Activated CD4-positive, alpha-beta T cell treated with anti-CD3 and anti-CD28 coated beads for 4 hours (primary cell): ENCODE measurements around the gene ELK3.

Experiments used
- DNase-seq, 2 donors: peaks; one replicate each; pipeline ENCODE4 v3.0.0-alpha.2; 2020

The ELK3 gene

DNA sequence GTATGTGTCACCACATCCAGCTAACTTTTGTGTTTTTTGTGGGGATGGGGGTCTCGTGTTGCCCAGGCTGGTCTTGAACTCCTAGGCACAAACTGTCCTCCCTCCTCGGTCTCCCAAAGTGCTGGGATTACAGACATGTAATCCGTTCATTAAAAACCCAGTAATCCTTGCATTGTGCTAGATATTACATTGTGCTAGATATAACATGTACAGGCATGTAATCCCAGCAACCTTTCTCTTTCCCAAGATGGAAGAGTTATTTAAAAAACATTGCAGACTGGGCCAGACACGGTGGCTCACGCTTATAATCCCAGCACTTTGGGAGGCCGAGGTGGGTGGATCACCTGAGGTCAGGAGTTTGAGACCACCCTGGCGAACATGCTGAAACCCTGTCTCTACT lies 19.7 kb downstream of the ELK3 start:
- no peak for DNase-seq

DNA sequence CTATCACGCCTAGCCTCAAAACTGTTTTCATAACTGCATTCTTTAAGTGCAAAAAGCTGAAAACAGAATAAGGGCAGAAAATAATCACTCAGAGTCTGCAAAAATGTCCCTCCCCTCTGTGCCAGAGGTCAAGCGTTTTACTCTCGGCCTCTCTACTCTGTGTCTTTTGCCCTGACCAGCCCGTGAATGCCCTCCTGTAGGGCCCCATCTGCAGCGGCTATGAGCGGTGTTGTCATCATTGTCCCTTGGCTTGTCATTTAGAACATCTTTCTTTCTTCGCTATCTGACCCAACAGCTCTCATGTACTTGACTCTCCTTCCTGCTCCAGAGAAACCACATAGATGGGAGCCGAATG lies 21.7 kb downstream of the ELK3 start:
- DNase-seq, result no peak

GRCh38 chr12:96218989-96219678 lies 25.0 kb downstream of the ELK3 start:
- no peak for DNase-seq

GRCh38 chr12:96219700-96220206 lies 25.6 kb downstream of the ELK3 start:
- DNase-seq, result no peak

GRCh38 chr12:96220902-96221301 lies 26.7 kb downstream of the ELK3 start:
- no peak for DNase-seq

DNA sequence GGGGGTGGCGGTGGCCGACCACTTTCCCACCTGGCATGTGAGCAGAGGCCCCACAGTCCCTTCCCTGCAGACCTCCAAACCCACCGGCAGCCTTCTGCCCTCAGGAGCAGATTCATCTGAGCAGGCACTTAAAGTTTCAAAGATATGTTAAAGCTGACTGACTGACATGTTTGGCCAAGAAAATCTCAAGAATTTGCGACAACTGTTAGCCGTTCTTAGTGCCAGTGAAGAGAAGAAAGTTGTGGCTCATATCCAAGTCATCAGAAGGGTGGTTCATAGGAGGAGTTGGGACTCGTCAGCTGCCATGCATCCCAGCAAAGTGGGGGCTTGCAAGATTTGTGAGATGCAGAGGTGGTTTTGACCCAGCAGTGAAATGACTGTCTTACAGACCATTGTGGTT lies 27.2 kb downstream of the ELK3 start:
- DNase-seq, result no peak

DNA sequence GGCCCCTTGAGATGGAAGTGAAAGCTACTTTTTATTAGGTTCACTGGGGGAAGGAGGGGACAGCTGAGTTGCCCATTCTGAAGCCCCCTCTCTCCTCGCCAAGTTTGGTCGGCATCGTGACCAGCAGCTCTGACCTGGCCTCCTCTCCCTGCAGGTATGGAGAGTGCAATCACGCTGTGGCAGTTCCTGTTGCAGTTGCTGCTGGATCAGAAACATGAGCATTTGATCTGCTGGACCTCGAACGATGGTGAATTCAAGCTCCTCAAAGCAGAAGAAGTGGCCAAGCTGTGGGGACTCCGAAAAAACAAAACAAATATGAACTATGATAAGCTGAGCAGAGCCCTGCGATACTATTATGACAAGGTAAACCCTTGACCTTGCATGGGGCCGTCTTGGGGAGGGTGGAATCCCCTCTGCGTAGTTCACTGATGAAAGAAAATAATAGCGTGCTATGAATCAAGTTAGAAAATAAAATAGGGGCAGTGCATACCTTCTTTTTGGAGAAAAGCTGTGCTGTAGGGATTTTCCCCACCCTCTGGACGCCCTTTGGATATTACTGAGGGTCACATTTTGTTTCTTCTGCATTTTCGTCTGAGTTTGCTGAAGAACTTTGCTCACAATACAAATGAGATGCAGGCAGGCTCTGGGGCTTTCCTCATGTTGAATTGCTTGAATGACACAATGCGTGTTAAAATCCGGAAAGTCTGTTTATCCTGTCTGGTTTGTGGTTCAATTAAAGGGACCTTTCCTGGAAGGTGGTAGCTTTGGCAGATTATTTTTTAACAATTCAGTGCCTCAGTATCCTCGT lies 29.4 kb downstream of the ELK3 start:
- DNase-seq, result no peak

DNA sequence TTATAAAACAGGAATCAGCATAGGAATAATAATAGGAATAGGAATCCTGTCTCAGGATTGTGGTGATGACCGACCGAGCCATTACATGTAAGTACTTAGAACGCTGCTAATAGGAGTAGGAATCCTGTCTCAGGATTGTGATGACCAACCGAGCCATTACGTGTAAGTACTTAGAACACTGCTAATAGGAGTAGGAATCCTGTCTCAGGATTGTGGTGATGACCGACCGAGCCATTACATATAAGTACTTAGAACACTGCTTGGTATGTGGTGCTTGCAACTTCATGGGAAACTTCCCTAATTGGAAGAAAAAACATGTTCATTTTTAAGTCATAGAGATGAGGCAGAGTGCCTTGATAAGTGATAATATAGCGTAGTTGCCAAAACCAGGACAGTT lies 30.0 kb downstream of the ELK3 start:
- no peak for DNase-seq

DNA sequence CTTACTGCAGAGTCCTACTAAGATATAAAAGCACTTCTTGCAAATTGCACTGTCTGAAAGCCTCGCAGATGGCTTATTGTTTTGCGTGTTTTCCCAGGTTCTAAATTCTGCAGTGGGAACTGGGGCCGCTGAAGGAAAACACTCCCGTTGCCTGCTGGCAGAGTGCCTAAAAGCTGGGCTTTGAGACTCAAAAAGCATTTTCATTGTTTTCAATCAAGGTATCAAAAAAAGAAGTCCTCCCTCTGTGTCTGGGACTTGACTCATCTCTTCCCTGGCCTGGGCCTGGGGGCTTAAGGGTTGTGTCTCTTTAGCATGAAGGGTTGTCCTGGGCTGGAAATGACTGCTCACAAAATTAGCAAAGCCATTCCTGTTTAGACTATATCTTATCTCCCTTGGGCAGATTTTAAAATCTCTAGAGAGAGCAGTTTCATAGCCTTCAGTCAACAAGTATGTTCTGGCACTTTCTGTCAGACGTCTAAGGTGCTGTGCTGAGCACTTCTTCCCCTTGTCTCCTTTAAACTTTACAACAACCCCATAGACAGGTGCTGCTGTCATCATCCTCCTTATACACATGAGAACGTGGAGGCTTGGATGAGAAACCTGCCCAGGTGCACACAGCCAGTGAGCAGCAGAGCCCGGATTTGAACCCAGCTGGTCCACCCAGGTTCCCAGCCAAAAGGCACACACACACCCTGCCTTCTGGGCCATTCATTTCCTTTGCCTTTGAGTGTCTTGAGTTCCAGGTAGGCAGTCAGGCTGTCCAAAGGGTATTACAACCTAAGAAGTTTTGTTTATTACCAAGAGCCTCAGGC lies 31.1 kb downstream of the ELK3 start:
- DNase-seq, result no peak

- no peak for DNase-seq
Measured at GRCh38 chr12:96225994-96226399, 31.8 kb downstream of the ELK3 start.

DNA sequence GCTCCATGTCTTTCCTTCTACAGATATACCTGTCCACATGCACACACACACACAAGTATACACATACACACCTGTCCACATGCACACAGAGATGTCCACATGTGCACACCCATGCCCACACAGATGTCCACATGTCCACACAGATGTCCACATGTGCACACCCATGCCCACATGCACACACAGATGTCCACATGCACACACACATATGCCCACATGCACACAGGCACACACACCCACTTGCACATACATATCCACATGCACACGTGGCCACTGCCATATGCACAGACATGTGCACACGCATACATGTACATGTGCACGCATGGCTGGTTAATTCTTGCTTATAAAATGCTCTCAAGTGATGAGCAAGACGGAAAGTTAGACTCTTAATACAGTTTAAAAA lies 32.2 kb downstream of the ELK3 start:
- no peak for DNase-seq

DNA sequence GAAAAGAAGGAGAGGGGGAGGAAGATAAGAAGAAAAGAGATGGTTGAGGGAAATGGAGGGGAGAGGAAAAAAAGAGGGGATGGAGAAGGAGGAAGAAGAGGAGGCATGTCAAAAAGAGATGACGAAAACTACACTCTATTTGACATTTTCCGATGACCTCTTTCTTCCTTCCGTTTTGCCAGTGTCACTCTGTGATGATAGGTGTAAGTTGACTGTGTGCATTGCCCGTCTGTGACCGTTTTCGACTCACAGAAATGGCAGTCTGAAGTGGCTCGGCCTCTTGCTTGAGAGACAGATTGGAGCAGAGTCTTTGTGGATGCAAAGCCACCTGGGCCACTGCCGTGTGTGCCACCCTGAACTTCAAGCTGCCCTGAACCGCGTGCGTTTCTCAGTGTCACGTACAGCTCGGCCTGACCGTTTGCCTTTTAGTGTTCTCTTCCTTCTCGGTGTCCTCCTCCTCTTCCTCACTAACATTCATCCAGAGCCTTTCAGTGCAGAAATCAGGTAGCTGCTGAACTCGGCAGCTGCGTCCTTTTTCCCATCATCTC lies 32.7 kb downstream of the ELK3 start:
- DNase-seq, result no peak

DNA sequence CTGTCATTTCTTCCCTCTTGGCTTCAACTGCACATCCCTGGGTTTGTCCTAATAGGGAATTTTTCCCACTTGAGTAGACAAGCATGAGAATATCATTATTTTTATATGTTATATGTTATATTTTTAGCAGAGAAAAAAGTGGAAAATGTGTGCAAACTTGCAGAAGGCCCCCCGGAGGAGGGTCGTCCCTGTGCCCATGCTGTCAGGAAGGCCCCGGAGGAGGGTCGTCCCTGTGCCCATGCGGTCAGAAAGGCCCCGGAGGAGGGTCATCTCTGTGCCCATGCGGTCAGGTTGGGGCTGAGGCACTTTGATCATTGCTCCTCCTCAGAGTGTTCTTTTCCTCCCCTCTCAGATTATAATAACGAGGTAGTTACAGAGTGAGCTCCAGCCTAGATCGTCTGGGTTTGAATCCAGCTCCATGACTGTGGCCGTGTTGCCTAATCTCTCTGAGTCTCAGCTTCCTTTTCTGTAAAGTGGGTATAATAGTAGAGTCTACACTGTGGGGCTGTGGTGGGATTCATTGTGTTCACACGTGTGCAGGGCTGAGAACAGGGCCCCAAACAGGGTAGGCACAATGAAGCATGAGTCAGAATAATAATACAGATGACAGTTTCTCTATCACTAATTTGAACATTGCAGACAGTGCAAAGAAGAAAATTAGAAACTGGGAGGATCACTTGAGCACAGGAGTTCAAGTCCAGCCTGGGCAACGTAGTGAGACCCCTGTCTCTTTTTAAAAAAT lies 33.4 kb downstream of the ELK3 start:
- DNase-seq, result no peak

DNA sequence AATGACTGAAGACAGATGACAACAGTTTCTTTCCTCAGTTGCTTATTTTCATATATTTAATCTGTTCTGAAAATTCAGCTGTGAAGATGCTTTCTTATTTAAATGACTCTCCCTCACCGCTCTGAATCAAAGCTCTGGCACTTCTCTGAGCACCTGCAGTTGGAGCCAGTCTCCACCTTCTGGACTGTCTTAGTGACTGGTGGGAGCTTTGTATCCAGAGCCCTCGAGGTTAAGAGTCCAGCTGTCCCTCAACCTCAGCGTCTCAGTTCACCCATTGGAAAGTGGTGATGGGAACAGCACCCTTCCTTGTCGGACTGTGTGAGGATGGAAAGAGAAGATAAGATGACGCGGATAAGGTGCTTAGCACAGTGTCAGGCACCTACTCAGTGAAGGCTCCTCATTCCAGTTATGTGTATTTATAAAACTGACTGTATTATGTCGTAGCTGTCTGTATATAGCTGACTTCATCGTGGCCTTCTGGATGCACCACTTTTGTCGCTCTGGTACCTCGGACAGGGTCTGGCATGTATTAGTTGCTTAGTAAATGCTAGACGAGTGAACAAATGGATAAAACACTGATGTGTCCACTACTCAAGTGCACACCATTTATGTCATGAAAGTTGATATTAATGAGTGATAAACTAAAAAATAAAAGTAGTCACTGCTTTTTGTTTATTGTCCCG lies 34.5 kb downstream of the ELK3 start:
- no peak for DNase-seq

GRCh38 chr12:96230646-96231045 lies 36.5 kb downstream of the ELK3 start:
- DNase-seq, result no peak

DNA sequence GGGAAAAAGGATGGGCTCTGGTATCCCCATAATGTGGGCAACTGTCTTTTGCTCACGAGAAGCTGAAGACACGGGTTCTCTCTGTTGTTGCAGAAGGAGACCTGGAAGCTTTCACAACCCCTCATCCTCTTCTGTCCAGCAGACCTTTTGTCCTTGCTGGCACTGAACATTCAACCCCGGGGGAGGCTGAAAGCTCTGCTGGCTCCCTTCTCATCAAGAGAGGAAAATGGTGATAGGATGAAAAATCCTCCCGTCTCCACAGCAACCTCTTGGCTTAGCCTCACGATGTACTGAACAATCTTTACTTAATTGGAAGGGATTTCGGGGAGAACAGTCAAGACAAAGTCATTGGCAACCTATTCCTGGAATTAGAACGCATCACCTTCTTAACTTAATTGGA lies 39.0 kb downstream of the ELK3 start:
- DNase-seq, result no peak

- no peak for DNase-seq
Measured at GRCh38 chr12:96233939-96234461, 39.8 kb downstream of the ELK3 start.

DNA sequence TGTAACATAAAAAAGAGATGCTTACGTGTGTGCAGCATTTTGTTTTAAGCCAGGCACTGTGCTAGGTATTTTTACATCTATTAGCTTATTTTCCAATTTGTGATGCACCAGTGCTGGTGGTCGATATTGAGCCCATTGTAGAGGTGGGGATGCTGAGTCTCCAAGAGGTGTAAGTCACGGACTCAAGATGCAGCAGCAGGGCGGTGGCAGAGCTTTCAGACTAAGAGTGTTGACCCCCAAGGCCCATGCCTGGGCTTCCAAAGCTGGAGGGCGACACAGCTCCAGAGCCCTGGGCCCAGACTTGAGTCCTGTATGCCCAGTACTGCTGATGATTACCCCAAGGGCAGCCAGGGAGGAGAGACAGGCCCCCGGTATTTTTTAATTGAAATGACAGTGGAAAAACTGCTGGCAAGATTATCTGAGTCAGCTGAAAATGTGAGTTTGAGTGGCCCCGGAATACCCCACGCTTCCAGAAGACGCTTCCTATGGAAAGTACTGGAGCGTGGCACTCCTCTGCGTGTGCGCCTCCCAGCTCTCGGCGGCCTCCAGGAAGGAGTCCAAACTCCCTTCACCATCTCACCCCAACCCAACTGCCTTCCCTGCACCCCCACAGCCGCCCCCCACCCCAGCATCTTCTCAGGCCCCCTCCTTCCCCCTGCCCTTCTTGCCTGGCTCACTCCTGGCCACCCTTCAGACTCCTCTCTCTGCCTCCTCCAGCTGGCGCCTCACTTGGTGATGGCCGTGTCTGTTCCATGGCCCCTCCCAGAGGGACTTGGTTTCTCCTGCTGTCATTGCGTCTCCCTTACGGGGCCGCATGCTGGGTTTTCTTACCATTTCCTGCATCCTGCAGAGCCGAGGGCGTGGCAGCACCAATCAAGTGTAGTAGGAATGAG lies 40.7 kb downstream of the ELK3 start:
- no peak for DNase-seq

GRCh38 chr12:96235484-96235826 lies 41.3 kb downstream of the ELK3 start:
- no peak for DNase-seq

- peak in 1 of 2 donors; percentile 17 for DNase-seq
Measured at GRCh38 chr12:96236221-96236822, 42.1 kb downstream of the ELK3 start.
